ENCODE results near the gene AP3B1. TPM values are rescaled to one million over a fixed set of nuclear protein-coding genes. Genes with fewer than 3 reads are reported as not detected.

The AP3B1 gene
- total RNA-seq, 4 donors from 2014 or later = 31.2 to 42.1 (median 36.2) TPM

GRCh38 chr5:78126536-78126935 is 168.0 kb downstream of the AP3B1 start:
- H3K9me3 ChIP-seq = no peaks in the 10 kb centered on the region
- intact Hi-C loops (cut with DNase I) = no loop called here
- no peaks in the 10 kb centered on the region for H3K4me1 ChIP-seq
- peaks cover 0 to 16% (median 9%) of the 10 kb centered on the region in 4 donors for H3K36me3 ChIP-seq
- DNase-seq (ENCODE audit: extremely low spot score) = no peak
- H3K4me3 ChIP-seq = no peak overlapping the region
- TF ChIP-seq POLR2AphosphoS5 (IDR thresholded peaks at IDR 0.05) = no peak
- TF ChIP-seq CTCF (IDR thresholded peaks at IDR 0.05) = no peak
- TF ChIP-seq EP300 (IDR thresholded peaks at IDR 0.05) = no peak
- no peak for TF ChIP-seq POLR2A (IDR thresholded peaks at IDR 0.05; ENCODE audit: low read depth)
- WGBS = 93% methylated on average over 1 of the region's 1 CpG
- no peaks in the 10 kb centered on the region for H3K27me3 ChIP-seq
- no peak overlapping the region for H3K27ac ChIP-seq (replicated peaks in 1 of 4)

GRCh38 chr5:78116167-78116566 is 178.3 kb downstream of the AP3B1 start:
- Histone ChIP-seq H3K9me3 (no peaks in the 10 kb centered on the region), H3K4me1 (no peaks in the 10 kb centered on the region), H3K4me3 (no peak overlapping the region), H3K27me3 (no peaks in the 10 kb centered on the region), H3K27ac (replicated peaks in 1 of 4) (no peak overlapping the region), H3K36me3 (peaks cover 11 to 58% (median 32%) of the 10 kb centered on the region in 4 donors)
- intact Hi-C loops (cut with DNase I) = no loop called here
- no peak for DNase-seq (ENCODE audit: extremely low spot score)
- TF ChIP-seq CTCF (IDR thresholded peaks at IDR 0.05) = no peak
- no peak for TF ChIP-seq POLR2A (IDR thresholded peaks at IDR 0.05; ENCODE audit: low read depth)
- no peak for TF ChIP-seq POLR2AphosphoS5 (IDR thresholded peaks at IDR 0.05)
- TF ChIP-seq EP300 (IDR thresholded peaks at IDR 0.05) = no peak
- 97% methylated on average over 1 of the region's 1 CpG for WGBS

GRCh38 chr5:78113689-78114264 is 180.7 kb downstream of the AP3B1 start:
- Histone ChIP-seq H3K27me3 (no peaks in the 10 kb centered on the region), H3K4me1 (no peaks in the 10 kb centered on the region), H3K9me3 (no peaks in the 10 kb centered on the region), H3K27ac (replicated peaks in 1 of 4) (no peak overlapping the region), H3K4me3 (no peak overlapping the region), H3K36me3 (peaks cover 11 to 54% (median 28%) of the 10 kb centered on the region in 4 donors)
- TF ChIP-seq POLR2A (IDR thresholded peaks at IDR 0.05; ENCODE audit: low read depth) (no peak), EP300 (IDR thresholded peaks at IDR 0.05) (no peak), CTCF (IDR thresholded peaks at IDR 0.05) (no peak), POLR2AphosphoS5 (IDR thresholded peaks at IDR 0.05) (no peak)
- DNase-seq (ENCODE audit: extremely low spot score) = no peak
- intact Hi-C loops (cut with DNase I) = no loop called here
- 77% methylated on average over 5 of the region's 5 CpGs for WGBS

- Histone ChIP-seq H3K36me3 (peaks cover 8 to 53% (median 26%) of the 10 kb centered on the region in 4 donors), H3K4me3 (no peak overlapping the region), H3K4me1 (no peaks in the 10 kb centered on the region), H3K9me3 (no peaks in the 10 kb centered on the region), H3K27me3 (no peaks in the 10 kb centered on the region), H3K27ac (replicated peaks in 1 of 4) (no peak overlapping the region)
- WGBS = 96% methylated on average over 10 of the region's 10 CpGs
- TF ChIP-seq CTCF (IDR thresholded peaks at IDR 0.05) (no peak), POLR2A (IDR thresholded peaks at IDR 0.05; ENCODE audit: low read depth) (no peak), EP300 (IDR thresholded peaks at IDR 0.05) (no peak), POLR2AphosphoS5 (IDR thresholded peaks at IDR 0.05) (no peak)
- DNase-seq (ENCODE audit: extremely low spot score) = no peak
- intact Hi-C loops (cut with DNase I) = no loop called here
Measured at GRCh38 chr5:78112931-78113330, 181.6 kb downstream of the AP3B1 start.

GRCh38 chr5:78109891-78110324 is 184.6 kb downstream of the AP3B1 start:
- Histone ChIP-seq H3K36me3 (peaks cover 6 to 62% (median 27%) of the 10 kb centered on the region in 4 donors), H3K27ac (replicated peaks in 1 of 4) (no peak overlapping the region), H3K9me3 (no peaks in the 10 kb centered on the region), H3K4me1 (no peaks in the 10 kb centered on the region), H3K27me3 (no peaks in the 10 kb centered on the region), H3K4me3 (no peak overlapping the region)
- TF ChIP-seq POLR2AphosphoS5 (IDR thresholded peaks at IDR 0.05) (no peak), EP300 (IDR thresholded peaks at IDR 0.05) (no peak), CTCF (IDR thresholded peaks at IDR 0.05) (no peak), POLR2A (IDR thresholded peaks at IDR 0.05; ENCODE audit: low read depth) (no peak)
- DNase-seq (ENCODE audit: extremely low spot score) = no peak
- 94% methylated on average over 3 of the region's 3 CpGs for WGBS
- intact Hi-C loops (cut with DNase I) = no loop called here
